GM12872 (cell line): ENCODE data around the gene ME3.

Experiments used
- CTCF ChIP-seq: IDR thresholded peaks from 3 replicates; pipeline ENCODE4 v1.5.1; 2011; ENCODE audit warnings: low read depth, mild to moderate bottlenecking, low read length, moderate library complexity; ENCODE audit not compliant: insufficient read depth

The ME3 gene

GRCh38 chr11:86702220-86702983 lies 30.0 kb upstream of the ME3 start:
- TF ChIP-seq CTCF: no peak

GRCh38 chr11:86699040-86699791 lies 26.8 kb upstream of the ME3 start:
- TF ChIP-seq CTCF: no peak

GRCh38 chr11:86698639-86699038 lies 26.2 kb upstream of the ME3 start:
- TF ChIP-seq CTCF: no peak

- TF ChIP-seq CTCF: no peak
Observed at GRCh38 chr11:86696451-86696850, 24.0 kb upstream of the ME3 start.

GRCh38 chr11:86696004-86696403 lies 23.6 kb upstream of the ME3 start:
- no peak for TF ChIP-seq CTCF

- no peak for TF ChIP-seq CTCF
Observed at GRCh38 chr11:86695373-86695772, 23.0 kb upstream of the ME3 start.

- no peak for TF ChIP-seq CTCF
Observed at GRCh38 chr11:86693518-86693917, 21.1 kb upstream of the ME3 start.
